ENCODE data around the gene VPS13D.
"Not testable (repeated sequence)": the region's sequence is repeated elsewhere in the genome, so short reads cannot be mapped to it uniquely, and the experiment has no call there.

The VPS13D gene

DNA sequence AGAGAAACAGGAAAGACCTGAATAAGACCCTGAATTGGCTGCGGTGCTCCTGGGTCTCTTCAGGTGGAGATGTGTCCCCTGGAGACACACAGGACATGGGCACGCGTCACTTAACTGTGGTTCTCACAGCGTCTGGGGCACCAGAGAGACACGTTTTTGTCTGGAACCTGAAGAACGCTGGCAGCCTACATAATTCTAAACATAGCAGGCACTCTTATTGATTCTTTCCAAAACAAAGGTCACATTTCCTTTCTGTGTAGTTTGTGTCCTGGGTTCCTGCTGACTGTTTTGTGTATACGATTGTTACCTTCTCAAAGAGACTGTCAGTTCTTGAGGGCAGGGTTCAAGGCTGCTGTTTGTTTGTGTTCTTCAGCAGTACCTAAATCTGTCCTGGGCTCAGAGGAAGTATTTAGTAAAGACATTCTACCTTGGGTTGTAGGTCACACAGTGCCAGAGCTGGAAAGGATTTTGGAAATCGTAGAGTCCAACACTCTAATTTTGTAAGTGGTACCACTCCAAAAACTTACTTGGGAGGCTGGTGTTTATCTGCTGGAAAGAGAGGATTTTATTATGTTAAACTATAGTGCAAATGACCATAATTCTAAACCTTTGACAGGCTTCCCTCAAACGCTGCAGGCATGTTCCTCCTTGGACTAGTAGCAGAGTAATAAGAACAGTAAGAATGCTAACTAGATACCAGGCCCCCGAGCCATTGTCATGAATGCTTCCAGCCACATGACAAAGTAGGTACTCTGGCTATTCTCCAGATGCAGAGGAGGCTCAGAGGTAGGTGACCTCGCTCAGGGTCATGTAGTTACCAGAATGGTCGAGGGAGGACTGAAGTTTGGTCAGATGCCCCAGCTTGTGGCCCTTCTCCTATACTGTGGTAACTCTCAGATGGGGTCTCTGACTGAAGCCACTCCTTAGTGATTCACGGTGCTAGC is 223.8 kb downstream of the VPS13D start:
- H3K36me3 ChIP-seq: peaks cover 47% of the 10 kb centered on the region
- no peaks in the 10 kb centered on the region for H3K9me3 ChIP-seq
- H3K4me1 ChIP-seq (ENCODE audit: control insufficient read depth in 1 of 2, insufficient read depth in 1 of 2, low read depth in 1 of 2, low read length in 1 of 2): no peaks in the 10 kb centered on the region
- H3K4me3 ChIP-seq (ENCODE audit: low read depth in 1 of 2, low read length in 1 of 2): no peak overlapping the region
- no peak overlapping the region for H3K27ac ChIP-seq
- TF ChIP-seq, protein P1, sequence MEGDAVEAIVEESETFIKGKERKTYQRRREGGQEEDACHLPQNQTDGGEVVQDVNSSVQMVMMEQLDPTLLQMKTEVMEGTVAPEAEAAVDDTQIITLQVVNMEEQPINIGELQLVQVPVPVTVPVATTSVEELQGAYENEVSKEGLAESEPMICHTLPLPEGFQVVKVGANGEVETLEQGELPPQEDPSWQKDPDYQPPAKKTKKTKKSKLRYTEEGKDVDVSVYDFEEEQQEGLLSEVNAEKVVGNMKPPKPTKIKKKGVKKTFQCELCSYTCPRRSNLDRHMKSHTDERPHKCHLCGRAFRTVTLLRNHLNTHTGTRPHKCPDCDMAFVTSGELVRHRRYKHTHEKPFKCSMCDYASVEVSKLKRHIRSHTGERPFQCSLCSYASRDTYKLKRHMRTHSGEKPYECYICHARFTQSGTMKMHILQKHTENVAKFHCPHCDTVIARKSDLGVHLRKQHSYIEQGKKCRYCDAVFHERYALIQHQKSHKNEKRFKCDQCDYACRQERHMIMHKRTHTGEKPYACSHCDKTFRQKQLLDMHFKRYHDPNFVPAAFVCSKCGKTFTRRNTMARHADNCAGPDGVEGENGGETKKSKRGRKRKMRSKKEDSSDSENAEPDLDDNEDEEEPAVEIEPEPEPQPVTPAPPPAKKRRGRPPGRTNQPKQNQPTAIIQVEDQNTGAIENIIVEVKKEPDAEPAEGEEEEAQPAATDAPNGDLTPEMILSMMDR (IDR thresholded peaks at IDR 0.05): no peak
- H3K27me3 ChIP-seq: no peaks in the 10 kb centered on the region

DNA sequence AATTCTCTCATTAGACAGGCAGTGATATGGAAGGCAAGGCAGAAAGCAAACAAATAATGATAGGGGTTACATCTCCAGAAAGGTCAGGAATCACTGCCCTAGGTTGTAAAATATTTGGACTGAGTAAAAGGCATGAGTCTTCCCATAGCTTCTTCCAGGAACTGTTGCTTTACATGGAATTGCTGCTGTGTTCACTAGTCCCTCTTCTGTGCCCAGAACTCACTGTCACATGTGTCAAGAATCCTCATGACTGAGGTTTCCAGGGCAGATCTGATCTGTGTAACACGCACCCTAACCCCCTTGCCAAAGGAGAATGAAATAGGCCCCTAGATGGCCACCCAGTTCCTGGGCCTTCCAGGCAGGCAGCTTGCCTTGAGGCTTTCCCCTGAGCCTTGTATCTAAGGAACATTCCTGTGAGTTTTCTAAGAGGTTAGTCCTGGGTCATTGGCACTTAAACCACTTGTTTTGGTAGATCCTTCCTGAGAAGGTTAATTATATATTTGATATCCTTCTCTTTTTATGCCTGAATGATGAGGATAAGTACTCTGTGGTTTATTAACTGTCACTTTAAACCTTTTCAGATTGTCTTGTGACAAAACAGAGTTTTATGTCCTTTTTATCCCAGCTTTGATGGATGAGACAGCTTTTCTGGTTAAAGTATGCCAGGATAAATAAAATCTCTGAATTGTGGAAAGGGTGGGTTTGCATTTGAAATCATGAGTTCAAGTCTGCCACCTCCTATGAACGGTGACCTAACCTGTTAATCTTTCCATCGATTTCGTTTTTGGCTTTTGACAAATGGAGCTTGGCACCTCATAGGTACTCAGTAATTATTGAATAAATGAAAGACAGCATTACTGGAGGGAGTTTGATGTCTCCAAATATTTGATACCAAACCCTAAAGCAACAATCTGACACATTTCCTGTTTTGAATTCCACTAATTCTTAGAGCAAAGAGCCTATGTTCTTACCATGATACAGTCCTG is 224.9 kb downstream of the VPS13D start:
- Histone ChIP-seq H3K4me3 (ENCODE audit: low read depth in 1 of 2, low read length in 1 of 2) (no peak overlapping the region), H3K36me3 (peaks cover 51% of the 10 kb centered on the region), H3K4me1 (ENCODE audit: control insufficient read depth in 1 of 2, insufficient read depth in 1 of 2, low read depth in 1 of 2, low read length in 1 of 2) (no peaks in the 10 kb centered on the region), H3K27ac (no peak overlapping the region), H3K9me3 (no peaks in the 10 kb centered on the region), H3K27me3 (no peaks in the 10 kb centered on the region)
- TF ChIP-seq, protein P1 (IDR thresholded peaks at IDR 0.05): no peak

DNA sequence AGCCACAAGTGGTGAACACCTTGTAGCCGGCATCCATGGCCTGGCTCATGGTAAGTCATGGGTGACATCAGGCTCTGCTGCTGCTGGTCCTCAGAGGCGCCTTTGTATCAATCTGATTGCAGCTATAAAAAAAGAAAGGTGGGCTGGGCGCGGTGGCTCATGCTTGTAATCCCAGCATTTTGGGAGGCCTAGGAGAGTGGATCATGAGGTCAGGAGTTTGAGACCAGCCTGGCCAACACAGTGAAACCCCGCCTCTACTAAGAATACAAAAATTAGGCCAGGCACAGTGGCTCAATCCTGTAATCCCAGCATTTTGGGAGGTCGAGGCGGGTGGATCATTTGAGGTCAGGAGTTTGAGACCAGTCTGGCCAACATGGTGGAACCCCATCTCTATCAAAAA is 226.3 kb downstream of the VPS13D start:
- H3K4me3 ChIP-seq (ENCODE audit: low read depth in 1 of 2, low read length in 1 of 2); H3K9me3 ChIP-seq; H3K27ac ChIP-seq; H3K4me1 ChIP-seq (ENCODE audit: control insufficient read depth in 1 of 2, insufficient read depth in 1 of 2, low read depth in 1 of 2, low read length in 1 of 2); H3K27me3 ChIP-seq: not testable (repeated sequence)
- peaks cover 48% of the 10 kb centered on the region for H3K36me3 ChIP-seq

DNA sequence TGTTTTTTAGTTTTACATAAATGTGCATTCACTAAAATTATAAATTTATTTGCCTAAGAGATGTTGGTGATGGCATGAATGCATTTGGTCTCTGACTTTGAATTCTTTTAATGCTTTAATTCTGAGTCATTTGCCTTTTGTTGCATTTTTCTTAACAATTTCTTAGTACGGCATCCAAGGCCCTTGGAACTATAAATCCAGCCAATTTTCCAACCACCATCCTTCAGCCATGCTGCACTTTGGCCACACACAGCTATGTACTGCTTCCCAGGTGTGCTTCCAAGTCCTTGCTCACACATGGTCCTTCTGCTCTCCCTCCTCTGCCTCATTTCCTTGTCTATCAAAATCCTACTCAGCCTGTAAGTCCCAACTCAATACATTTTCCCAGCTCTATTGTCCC is 227.1 kb downstream of the VPS13D start:
- Histone ChIP-seq H3K36me3 (peaks cover 52% of the 10 kb centered on the region), H3K4me1 (ENCODE audit: control insufficient read depth in 1 of 2, insufficient read depth in 1 of 2, low read depth in 1 of 2, low read length in 1 of 2) (no peaks in the 10 kb centered on the region)

DNA sequence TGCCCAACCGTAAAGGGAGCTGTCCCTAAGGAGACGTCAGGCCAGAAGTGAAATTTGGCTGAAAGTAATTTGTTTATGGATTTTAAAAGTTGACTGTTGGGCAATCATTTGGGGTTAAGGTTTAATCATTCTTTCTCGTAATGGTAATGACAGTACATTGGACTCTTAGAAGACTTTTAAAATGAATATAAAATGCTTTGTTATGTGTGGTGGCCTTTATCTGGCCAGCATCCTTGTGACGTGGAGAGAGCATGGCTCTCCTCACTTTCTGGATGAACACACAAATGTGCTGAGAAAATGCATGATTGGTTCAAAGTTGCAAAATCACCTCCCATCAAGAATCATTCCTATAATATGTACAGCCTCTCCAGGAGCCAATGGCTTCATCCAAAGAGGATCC is 227.9 kb downstream of the VPS13D start:
- Histone ChIP-seq H3K27ac (no peak overlapping the region), H3K4me1 (ENCODE audit: control insufficient read depth in 1 of 2, insufficient read depth in 1 of 2, low read depth in 1 of 2, low read length in 1 of 2) (no peaks in the 10 kb centered on the region), H3K4me3 (ENCODE audit: low read depth in 1 of 2, low read length in 1 of 2) (no peak overlapping the region), H3K9me3 (no peaks in the 10 kb centered on the region), H3K36me3 (peaks cover 58% of the 10 kb centered on the region), H3K27me3 (no peaks in the 10 kb centered on the region)
- TF ChIP-seq, protein P1 (IDR thresholded peaks at IDR 0.05): no peak

More for the DNA sequence above, 227.1 kb downstream of the VPS13D start:
- TF ChIP-seq, protein P1 (IDR thresholded peaks at IDR 0.05): no peak
- H3K9me3 ChIP-seq: no peaks in the 10 kb centered on the region
- H3K27ac ChIP-seq: no peak overlapping the region
- no peak overlapping the region for H3K4me3 ChIP-seq (ENCODE audit: low read depth in 1 of 2, low read length in 1 of 2)
- H3K27me3 ChIP-seq: no peaks in the 10 kb centered on the region
